Measurements from ENCODE around the gene USP38.
"Not testable (repeated sequence)": the region's sequence is repeated elsewhere in the genome, so short reads cannot be mapped to it uniquely, and the experiment has no call there.

USP38 gene, protein sequence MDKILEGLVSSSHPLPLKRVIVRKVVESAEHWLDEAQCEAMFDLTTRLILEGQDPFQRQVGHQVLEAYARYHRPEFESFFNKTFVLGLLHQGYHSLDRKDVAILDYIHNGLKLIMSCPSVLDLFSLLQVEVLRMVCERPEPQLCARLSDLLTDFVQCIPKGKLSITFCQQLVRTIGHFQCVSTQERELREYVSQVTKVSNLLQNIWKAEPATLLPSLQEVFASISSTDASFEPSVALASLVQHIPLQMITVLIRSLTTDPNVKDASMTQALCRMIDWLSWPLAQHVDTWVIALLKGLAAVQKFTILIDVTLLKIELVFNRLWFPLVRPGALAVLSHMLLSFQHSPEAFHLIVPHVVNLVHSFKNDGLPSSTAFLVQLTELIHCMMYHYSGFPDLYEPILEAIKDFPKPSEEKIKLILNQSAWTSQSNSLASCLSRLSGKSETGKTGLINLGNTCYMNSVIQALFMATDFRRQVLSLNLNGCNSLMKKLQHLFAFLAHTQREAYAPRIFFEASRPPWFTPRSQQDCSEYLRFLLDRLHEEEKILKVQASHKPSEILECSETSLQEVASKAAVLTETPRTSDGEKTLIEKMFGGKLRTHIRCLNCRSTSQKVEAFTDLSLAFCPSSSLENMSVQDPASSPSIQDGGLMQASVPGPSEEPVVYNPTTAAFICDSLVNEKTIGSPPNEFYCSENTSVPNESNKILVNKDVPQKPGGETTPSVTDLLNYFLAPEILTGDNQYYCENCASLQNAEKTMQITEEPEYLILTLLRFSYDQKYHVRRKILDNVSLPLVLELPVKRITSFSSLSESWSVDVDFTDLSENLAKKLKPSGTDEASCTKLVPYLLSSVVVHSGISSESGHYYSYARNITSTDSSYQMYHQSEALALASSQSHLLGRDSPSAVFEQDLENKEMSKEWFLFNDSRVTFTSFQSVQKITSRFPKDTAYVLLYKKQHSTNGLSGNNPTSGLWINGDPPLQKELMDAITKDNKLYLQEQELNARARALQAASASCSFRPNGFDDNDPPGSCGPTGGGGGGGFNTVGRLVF

DNA sequence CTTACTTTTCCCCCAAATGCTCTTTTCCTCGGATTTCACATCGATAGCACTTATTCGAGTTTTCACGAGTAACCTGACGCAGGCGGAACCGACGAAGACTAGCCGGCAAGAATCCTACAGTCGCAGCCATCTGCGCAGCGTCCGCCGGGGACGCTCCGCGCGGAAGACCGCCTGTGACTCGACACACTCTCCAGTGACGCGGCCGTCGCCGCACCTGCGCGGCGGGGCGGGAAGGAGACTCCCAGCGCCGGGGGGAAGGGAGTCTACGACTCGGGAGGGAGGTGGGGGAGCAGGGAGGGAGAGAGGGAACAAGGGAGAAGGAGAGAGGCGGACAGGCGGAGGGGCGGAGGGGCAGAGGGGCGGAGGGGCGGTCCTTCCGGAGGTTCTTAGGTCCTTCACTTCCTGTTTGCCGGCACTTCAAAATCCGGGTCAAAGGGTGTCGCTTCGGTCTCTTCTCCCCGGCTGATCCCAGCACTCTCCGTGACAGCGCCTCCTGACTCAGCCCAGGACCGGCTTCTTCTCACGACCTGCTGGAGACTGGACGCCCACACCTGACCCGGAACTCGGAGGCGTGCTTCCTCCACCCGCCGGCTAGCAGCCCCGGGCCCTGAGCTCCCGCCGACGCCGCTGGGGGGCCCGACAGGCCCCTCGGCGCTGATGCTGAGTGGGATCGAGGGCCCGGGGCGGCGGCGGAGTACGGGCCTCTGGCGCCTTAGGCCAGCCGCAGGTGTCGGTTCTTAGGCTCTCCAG, at the start of gene USP38:
Gene USP38, plus strand, starts transcription at position 415 of the 750 bp plus-strand sequence. CDS start 534 bp downstream, outside the sequence.
- in situ Hi-C loops (cut with MboI; ENCODE audit: low sequenced_read_pairs): no loop called here

DNA sequence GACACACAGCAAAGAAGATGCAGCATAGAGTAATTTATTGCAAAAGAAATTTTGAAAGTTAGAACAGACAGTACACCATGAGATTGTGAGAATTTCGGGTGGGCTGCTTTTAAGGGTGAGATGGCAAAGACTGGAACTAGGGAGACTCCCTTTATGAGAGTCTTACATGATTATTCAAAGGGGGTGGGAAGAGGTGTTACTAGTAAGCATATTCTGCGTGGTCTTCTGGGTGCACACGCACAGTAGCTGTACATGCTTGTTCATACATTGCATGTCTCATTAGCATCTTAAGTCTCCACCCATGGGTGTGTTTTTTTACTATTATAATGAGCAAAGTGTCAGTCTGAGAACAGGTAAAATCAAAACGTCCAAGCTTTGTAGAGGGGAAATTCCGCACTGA, 49.4 kb upstream of the USP38 start:
- in situ Hi-C loops (cut with MboI; ENCODE audit: low sequenced_read_pairs): no loop called here

DNA sequence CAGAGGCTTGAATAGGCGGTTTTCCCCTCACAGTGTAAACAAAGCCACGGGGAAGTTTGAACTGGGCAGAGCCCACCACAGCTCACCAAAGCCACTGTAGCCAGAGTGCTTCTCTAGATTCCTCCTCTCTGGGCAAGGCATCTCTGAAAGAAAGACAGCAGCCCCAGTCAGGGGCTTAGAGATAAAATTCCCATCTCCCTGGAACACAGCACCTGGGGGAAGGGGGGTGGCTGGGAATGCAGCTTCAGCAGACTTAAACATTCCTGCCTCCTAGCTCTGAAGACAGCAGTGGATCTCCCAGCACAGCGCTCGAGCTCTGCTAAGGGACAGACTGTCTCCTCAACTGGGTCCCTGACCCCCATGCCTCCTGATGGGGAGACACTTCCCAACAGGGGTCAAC, 44.0 kb upstream of the USP38 start:
- in situ Hi-C loops (cut with MboI; ENCODE audit: low sequenced_read_pairs): no loop called here

DNA sequence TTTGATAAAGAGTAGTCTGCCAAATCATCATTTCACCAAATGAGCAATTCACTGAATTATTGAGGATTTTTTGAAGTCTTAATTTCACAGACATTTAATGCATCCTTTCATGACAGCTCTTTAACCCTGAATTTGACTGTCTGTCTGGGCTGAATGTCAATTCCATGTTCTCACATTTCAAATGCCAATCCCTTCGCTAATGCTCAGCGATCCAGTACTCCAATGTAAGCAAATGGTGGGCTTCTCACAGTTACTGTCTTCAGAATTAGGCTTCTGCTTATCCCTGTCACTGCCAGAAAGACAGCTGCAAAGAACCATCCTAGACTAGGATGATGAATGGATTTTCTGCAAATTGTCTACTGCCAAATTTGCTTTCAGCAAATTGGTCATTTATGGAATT, 36.2 kb upstream of the USP38 start:
- in situ Hi-C loops (cut with MboI; ENCODE audit: low sequenced_read_pairs): no loop called here

DNA sequence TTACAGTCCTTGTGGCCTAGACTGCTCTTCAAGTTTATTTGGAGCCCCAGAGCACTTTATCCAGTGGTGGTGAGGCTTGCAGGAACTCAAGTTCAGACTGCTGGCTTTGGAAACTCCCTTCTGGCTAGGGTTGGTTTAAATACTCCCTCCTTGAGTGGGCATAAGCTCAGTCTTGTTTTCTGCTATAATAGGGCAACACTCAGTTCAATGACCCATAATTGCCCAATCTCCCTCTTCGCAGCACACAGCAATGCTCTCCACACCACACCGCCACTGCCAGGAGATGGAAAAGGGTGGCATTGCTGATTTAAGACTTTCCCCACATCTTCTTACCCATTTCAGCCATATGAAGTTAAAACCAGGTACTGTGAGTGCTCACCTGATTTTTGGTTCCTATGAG, 27.9 kb upstream of the USP38 start:
- in situ Hi-C loops (cut with MboI; ENCODE audit: low sequenced_read_pairs): no loop called here

DNA sequence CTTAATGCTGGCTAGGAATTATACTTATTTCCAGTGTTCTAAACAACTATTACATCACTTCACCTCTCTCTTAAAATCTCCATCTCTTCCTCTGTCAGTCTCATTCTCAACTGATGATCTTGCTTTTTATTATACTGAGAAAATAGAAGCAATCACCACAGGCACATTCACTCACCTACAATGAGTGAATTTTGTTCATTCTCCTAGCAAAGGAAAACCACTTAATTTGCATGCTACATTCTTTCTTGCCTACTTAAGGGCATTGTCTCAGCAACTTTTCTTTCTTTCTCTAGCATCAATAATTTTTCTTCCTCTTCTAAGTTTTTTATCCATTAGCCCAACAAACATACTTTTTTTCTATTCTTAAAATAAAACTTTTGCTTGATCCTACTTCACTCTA, 21.1 kb upstream of the USP38 start:
- in situ Hi-C loops (cut with MboI; ENCODE audit: low sequenced_read_pairs): no loop called here

DNA sequence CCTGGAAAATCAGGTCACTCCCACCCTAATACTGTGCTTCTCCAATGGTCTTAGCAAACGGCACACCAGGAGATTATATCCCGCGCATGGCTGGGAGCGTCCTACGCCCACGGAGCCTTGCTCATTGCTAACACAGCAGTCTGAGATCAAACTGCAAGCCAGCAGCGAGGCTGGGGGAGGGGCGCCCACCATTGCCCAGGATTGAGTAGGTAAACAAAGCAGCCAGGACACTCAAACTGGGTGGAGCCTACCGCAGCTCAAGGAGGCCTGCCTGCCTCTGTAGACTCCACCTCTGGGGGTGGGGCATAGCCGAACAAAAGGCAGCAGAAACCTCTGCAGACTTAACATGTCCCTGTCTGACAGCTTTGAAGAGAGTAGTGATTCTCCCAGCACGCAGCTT, 18.0 kb upstream of the USP38 start:
- in situ Hi-C loops (cut with MboI; ENCODE audit: low sequenced_read_pairs): not testable (repeated sequence)

DNA sequence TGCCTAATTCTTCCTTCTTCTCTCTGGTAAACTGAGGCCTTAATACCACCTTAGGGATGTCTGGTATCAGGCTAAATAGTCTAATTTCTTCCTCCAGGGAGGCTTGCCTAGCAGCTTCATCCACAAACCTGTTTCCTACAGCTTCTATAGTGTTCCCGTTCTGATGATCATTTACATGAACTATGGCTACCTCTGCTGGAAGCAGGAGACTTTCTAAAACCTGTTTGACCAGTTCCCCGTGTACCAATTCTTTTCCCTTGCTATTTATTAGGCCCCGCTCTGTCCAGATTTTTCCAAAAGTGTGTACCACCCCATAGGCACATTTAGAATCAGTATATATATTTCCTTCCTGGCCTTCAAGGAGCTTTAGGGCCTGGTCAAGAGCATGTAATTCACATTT, 5.8 kb upstream of the USP38 start:
- in situ Hi-C loops (cut with MboI; ENCODE audit: low sequenced_read_pairs): no loop called here

DNA sequence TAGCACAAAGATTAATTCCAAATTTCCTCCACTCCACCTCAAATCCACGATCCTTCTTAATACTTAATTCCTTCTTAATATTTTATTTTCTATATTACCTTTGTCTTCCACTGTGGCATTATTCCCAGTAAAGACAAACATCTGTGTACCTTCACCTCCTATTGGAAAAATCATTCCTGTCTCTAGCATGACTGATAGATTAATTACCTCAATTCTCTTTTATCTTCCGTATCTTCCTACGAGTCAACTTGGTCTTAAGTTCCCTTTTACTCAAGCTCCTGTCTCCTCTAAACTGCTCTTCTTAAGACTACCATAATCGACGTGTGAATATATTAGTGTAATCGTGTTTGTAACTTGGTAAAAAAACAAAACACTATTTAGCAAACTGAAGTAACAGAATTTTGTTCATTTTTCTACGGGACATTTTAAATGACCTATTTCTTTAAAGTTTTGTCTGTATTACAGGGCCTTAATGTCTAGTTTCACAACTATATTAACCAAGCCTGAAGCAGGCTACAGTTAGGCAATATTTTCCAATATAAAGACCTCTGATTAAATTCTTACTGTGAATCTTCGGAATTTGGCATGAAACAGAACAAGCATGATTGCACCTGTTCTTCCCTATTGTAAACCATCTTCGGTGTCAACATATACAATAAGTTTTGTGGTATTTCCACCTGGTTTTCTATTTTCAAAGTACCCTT, 1.1 kb upstream of the USP38 start:
- in situ Hi-C loops (cut with MboI; ENCODE audit: low sequenced_read_pairs): no loop called here

DNA sequence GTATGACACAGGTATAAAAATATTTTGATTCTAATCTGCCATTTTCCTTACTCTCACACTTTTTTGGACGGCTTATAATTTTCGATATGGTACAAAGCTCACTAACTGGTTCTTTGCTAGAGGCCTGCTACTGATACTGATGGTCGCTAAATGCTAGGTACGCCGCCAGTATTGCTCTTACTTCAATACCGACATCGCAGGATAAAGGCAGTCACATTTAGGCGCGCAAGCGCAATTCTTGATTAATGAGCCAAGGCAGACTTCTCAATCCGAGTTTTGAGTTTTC, 557 bp upstream of the USP38 start:
- in situ Hi-C loops (cut with MboI; ENCODE audit: low sequenced_read_pairs): no loop called here

DNA sequence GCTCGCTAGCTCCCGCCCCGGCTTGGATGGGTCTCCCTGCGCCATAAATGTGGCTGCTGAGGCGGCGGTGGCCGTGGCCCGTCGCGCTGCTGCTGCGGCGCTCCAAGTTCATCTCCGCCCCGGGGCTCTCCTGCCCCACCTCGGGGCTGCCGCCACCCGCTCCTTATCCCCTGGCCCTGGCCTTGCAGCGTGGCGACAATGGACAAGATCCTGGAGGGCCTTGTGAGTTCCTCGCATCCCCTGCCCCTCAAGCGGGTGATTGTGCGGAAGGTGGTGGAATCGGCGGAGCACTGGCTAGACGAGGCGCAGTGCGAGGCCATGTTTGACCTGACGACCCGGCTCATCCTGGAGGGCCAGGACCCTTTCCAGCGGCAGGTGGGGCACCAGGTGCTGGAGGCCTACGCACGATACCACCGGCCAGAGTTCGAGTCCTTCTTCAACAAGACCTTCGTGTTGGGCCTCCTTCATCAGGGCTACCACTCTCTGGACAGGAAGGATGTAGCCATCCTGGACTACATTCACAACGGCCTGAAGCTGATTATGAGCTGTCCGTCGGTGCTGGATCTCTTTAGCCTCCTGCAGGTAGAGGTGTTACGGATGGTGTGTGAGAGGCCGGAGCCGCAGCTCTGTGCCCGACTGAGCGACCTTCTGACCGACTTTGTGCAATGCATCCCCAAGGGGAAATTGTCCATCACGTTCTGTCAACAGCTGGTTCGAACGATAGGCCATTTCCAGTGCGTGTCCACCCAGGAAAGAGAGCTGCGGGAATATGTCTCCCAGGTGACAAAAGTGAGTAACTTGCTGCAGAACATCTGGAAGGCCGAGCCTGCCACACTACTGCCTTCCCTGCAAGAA, 763 bp downstream of the USP38 start:
- in situ Hi-C loops (cut with MboI; ENCODE audit: low sequenced_read_pairs): no loop called here

DNA sequence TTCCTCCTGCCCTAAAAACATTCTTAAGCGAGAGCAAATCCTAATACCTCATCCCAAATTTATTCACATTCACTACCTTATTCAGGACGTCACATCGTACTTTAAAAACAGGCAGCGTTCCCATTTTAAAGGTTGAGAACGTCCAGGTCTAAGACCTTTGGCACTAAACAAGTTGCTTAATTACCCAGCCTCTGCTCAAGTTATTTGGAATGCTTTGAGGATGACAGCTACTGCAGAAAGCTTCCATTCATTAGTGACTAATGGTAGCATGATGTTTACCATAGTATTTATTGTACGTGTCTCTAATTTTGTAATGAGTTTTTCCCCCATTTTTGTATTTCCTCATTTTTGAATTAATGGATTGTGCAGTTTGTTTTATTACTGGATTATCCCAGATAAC, 1.5 kb downstream of the USP38 start:
- in situ Hi-C loops (cut with MboI; ENCODE audit: low sequenced_read_pairs): no loop called here

DNA sequence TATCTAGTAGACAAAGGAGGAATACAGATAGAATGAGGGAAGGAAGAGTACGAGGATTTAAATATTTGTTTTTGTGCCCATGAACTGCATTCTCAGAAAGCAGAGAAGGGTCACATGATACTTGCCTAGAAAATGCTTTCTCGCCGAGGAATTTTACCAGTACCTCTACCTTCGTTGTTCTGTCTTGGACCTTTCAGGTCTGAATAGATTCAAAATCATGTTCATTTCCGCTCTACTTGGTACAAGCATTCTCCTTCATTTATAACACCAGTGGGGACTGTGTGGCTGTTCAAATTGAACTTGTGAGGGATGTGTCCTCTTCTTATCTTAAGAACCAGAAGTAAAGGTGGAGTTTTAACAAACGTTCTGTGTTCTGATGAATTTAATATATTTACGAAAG, 1.9 kb downstream of the USP38 start:
- in situ Hi-C loops (cut with MboI; ENCODE audit: low sequenced_read_pairs): no loop called here

DNA sequence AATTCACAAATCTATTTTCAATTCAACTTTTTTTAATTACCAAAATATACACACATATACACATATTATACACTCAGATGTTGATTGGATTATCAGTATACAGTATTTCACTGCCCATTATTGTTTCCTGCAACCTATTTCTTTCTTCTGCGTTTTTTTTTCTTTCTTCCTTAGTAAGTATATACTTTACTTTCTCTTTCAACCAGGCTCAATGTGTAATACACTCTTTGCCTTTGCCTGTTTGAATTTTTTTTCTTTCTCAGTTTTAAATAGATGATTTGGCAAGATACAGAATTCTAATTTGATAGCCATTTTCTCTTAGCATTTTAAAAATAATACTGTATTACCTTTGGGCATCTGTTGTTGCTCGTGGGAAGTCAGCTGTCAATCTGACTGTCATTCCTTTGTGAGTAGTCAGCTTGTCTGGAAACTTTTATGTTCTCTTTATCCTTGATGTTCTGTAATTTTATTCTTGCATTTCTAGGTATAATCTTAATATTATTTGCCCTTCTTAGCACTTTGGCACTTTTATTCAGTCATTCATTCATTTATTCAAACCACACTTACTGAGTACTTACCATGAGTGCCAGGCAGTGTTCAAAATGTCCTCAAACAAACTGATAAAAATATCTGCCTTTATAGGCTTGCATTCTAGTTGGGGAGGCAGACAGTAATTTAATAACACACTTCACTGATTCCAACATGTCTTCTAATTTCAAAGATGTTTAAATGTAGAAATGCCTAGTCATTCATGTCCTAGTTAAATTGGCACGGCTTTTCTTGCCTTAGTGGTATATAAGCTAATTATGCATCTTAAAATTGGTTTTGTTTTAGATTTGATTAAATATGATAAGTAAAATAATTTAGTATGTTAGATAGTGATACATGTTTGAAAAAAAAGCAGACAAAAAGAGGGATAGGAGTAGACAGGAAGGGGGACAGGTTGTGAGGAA, 3.7 kb downstream of the USP38 start:
- in situ Hi-C loops (cut with MboI; ENCODE audit: low sequenced_read_pairs): no loop called here

DNA sequence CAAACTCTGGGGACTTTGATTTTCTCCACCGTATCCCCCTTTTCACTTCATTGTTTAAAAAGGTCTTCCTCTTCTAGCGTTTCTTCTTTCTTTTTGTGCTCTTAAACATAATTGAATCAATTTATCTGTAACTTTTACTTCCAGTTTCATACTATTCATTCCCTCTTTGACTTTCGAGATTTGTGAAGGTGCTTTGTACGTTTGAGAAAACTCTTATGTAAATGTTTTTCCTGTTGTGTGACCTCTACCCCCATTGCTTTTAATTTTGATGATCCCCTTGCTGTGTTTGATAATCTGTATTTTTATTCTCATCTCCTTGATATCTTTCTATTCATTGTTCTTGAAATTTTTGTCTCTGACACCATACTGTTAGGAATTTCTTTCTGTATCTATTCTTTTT, 4.8 kb downstream of the USP38 start:
- in situ Hi-C loops (cut with MboI; ENCODE audit: low sequenced_read_pairs): no loop called here

DNA sequence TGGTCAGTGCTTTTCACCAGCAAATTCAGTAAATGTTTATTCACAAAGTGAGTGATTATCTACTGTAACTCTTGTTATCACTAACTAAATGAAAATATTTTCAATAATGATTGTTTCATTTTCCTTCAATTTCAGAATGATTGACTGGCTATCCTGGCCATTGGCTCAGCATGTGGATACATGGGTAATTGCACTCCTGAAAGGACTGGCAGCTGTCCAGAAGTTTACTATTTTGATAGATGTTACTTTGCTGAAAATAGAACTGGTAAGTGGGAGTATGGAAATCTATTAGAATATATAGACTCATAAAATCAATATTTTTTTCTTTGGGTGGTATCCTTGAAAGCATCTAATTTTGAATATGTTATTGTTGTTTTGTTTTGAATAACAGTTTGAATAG, 10.9 kb downstream of the USP38 start:
- in situ Hi-C loops (cut with MboI; ENCODE audit: low sequenced_read_pairs): no loop called here

DNA sequence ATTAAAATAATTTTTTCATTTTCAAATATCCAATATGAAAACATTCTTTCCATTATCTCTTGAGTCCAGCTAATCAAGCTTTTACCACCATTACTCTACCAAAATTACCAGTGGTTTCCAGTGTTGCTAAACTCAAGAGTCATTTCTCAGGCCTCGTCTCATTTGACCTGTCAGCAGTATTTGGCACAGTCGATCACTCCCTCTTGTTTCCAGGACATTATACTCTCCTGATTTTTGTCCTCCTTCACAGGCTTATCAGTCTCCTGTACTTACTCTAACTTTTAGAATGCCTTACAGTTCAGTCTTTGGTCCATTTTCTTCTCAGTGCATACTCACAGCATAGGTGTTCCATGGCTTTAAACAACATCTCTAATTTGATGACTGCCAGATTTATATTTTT, 11.6 kb downstream of the USP38 start:
- in situ Hi-C loops (cut with MboI; ENCODE audit: low sequenced_read_pairs): no loop called here

DNA sequence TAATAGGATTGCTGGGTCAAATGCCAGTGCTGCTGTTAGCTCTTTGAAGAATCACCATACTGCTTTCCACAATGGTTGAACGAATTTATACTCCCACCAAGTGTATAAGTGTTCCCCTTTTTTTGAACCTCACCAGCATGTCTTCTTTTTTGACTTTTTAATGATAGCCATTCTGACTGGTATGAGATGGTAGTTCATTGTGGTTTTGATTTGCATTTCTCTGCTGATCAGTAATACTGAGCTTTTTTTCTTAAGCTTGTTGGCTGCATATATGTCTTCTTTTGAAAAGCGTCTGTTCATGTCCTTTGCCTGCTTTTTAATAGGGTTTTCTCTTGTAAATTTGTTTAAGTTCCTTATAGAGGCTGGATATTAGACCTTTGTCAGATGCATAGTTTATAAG, 14.8 kb downstream of the USP38 start:
- in situ Hi-C loops (cut with MboI; ENCODE audit: low sequenced_read_pairs): no loop called here

DNA sequence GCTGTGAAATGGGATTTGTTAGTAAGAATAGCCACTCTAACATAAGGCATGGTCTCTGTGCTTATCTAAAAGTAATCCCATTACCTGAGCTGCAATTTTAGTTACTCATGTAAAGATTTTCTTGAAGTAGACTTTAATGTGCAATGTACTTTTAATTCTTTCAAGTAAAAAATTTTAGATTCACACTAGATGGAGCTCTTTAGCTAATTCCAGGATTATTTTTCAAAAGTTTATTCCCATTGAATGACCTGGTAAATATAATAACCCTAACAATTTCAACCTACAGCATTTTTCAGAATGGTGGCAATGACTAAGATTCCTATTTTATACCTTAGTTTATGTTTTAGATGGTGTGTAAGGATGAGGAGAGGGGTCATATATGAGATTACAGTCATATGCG, 18.1 kb downstream of the USP38 start:
- in situ Hi-C loops (cut with MboI; ENCODE audit: low sequenced_read_pairs): no loop called here
